Stimulated activated CD4-positive, alpha-beta T cell treated with anti-CD3 and anti-CD28 coated beads, Interleukin-1b, Interleukin-23, amount 100 ng/mL, for 48 hours (primary cell): Measurements from ENCODE around the gene IRF5.

Source experiments
- DNase-seq: peaks from one replicate; pipeline ENCODE4 v3.0.0-alpha.2; 2020

The IRF5 gene

GRCh38 chr7:128921866-128922440 is 15.8 kb upstream of the IRF5 start:
- no peak for DNase-seq

- no peak for DNase-seq
Observed at GRCh38 chr7:128922496-128923410, 15.0 kb upstream of the IRF5 start.

GRCh38 chr7:128923411-128923800 is 14.3 kb upstream of the IRF5 start:
- no peak for DNase-seq

GRCh38 chr7:128924707-128925588 is 12.8 kb upstream of the IRF5 start:
- DNase-seq, result no peak

GRCh38 chr7:128928159-128928813 is 9.4 kb upstream of the IRF5 start:
- DNase-seq, result no peak

- DNase-seq, result no peak
Observed at GRCh38 chr7:128928882-128929788, 8.6 kb upstream of the IRF5 start.

- no peak for DNase-seq
Observed at GRCh38 chr7:128931190-128931798, 6.4 kb upstream of the IRF5 start.

- no peak for DNase-seq
Observed at GRCh38 chr7:128931965-128932861, 5.5 kb upstream of the IRF5 start.

GRCh38 chr7:128932862-128933179 is 4.9 kb upstream of the IRF5 start:
- no peak for DNase-seq

- DNase-seq, result peak; percentile 52
Observed at GRCh38 chr7:128933180-128933891, 4.4 kb upstream of the IRF5 start.

GRCh38 chr7:128934361-128935341 is 3.1 kb upstream of the IRF5 start:
- DNase-seq, result no peak

GRCh38 chr7:128935342-128935730 is 2.4 kb upstream of the IRF5 start:
- no peak for DNase-seq

GRCh38 chr7:128936798-128937197 is 929 bp upstream of the IRF5 start:
- no peak for DNase-seq

- no peak for DNase-seq
Observed at GRCh38 chr7:128937271-128937646, 468 bp upstream of the IRF5 start.

GRCh38 chr7:128938544-128939074 is 882 bp downstream of the IRF5 start:
- no peak for DNase-seq

- DNase-seq, result no peak
Observed at GRCh38 chr7:128939075-128939860, 1.5 kb downstream of the IRF5 start.

GRCh38 chr7:128939861-128940410 is 2.2 kb downstream of the IRF5 start:
- no peak for DNase-seq
